ENCODE data around the gene DHRS7B. TPM values are rescaled to one million over a fixed set of nuclear protein-coding genes. Genes with fewer than 3 reads are reported as not detected.
"Not testable (repeated sequence)": the region's sequence is repeated elsewhere in the genome, so short reads cannot be mapped to it uniquely, and the experiment has no call there.

The DHRS7B gene
- total and polyA plus RNA-seq, 12 donors = 17.1 to 48.6 (median 27.3) TPM

GRCh38 chr17:21079196-21079595 lies 47.6 kb upstream of the DHRS7B start:
- Histone ChIP-seq H3K4me1 (peaks cover 0 to 23% (median 0%) of the 10 kb centered on the region in 9 donors), H3K36me3 (no peaks in the 10 kb centered on the region), H3K4me3 (no peak overlapping the region), H3K27ac (no peak overlapping the region), H3K9me3 (no peaks in the 10 kb centered on the region), H3K27me3 (no peaks in the 10 kb centered on the region)
- 46 to 48% methylated on average over 7 of the region's 7 CpGs for WGBS, 2 donors
- no peak for DNase-seq
- no peak for ATAC-seq
- intact Hi-C loops (cut with DNase I) = no loop called here
- no peak for TF ChIP-seq CTCF (IDR thresholded peaks at IDR 0.05)

- Histone ChIP-seq H3K9me3 (no peaks in the 10 kb centered on the region), H3K27me3 (peaks cover 0 to 4% (median 0%) of the 10 kb centered on the region in 7 donors), H3K36me3 (no peaks in the 10 kb centered on the region), H3K27ac (no peak overlapping the region), H3K4me1 (peaks cover 0 to 7% (median 0%) of the 10 kb centered on the region in 9 donors), H3K4me3 (no peak overlapping the region)
- no peak for DNase-seq
- 82 to 84% methylated on average over 5 of the region's 5 CpGs for WGBS, 2 donors
- no peak for ATAC-seq
- intact Hi-C loops (cut with DNase I) = loop anchor here in 1 of 10 donors (10.0 kb wide), 1 partner anchor 57 kb away; no protein-coding TSS in a partner anchor
- TF ChIP-seq CTCF (IDR thresholded peaks at IDR 0.05) = no peak
Measured at GRCh38 chr17:21082001-21082436, 44.7 kb upstream of the DHRS7B start.

GRCh38 chr17:21085280-21085679 lies 41.5 kb upstream of the DHRS7B start:
- 100% methylated on average over 1 of the region's 1 CpG for WGBS, 2 donors
- not testable (repeated sequence) for H3K27me3 ChIP-seq
- intact Hi-C loops (cut with DNase I) = loop anchor here in 1 of 10 donors (10.0 kb wide), 1 partner anchor 60 kb away; no protein-coding TSS in a partner anchor

GRCh38 chr17:21085707-21086106 lies 41.1 kb upstream of the DHRS7B start:
- Histone ChIP-seq H3K27me3 (peaks cover 0 to 4% (median 0%) of the 10 kb centered on the region in 7 donors), H3K9me3 (no peaks in the 10 kb centered on the region), H3K27ac (no peak overlapping the region), H3K4me3 (no peak overlapping the region), H3K4me1 (no peaks in the 10 kb centered on the region), H3K36me3 (no peaks in the 10 kb centered on the region)
- intact Hi-C loops (cut with DNase I) = loop anchor here in 1 of 10 donors (10.0 kb wide), 1 partner anchor 61 kb away; no protein-coding TSS in a partner anchor
- 80 to 86% methylated on average over 32 of the region's 32 CpGs for WGBS, 2 donors
- no peak for DNase-seq
- no peak for ATAC-seq
- no peak for TF ChIP-seq CTCF (IDR thresholded peaks at IDR 0.05)

More at GRCh38 chr17:21085280-21085679, 41.5 kb upstream of the DHRS7B start:
- H3K36me3 ChIP-seq, ATAC-seq, DNase-seq, H3K27ac ChIP-seq, H3K9me3 ChIP-seq, H3K4me1 ChIP-seq, H3K4me3 ChIP-seq: not testable (repeated sequence)

- DNase-seq (no peak), ATAC-seq (no peak)
- H3K27me3 ChIP-seq = peaks cover 0 to 4% (median 0%) of the 10 kb centered on the region in 7 donors
- no peak overlapping the region for H3K27ac ChIP-seq
- no peaks in the 10 kb centered on the region for H3K9me3 ChIP-seq
- H3K4me1 ChIP-seq = no peaks in the 10 kb centered on the region
- intact Hi-C loops (cut with DNase I) = loop anchor here in 1 of 10 donors (10.0 kb wide), 1 partner anchor 64 kb away; no protein-coding TSS in a partner anchor
- 64 to 80% methylated on average over 1 of the region's 1 CpG for WGBS, 2 donors
- H3K36me3 ChIP-seq = no peaks in the 10 kb centered on the region
- no peak for TF ChIP-seq CTCF (IDR thresholded peaks at IDR 0.05)
- no peak overlapping the region for H3K4me3 ChIP-seq
Measured at GRCh38 chr17:21089145-21089544, 37.6 kb upstream of the DHRS7B start.

All from heart right ventricle (tissue), 16 donors.